C4-2B (cell line): ENCODE data around the gene TRIM15.
"Not testable (repeated sequence)": the region's sequence is repeated elsewhere in the genome, so short reads cannot be mapped to it uniquely, and the experiment has no call there.

Experiments
- H3K27ac ChIP-seq: fragments of 450-650 bp; 2 replicates; pipeline ENCODE4 v1.5.1; 2017
- ZFX ChIP-seq: fragments of 450-650 bp; IDR thresholded peaks from 2 replicates; pipeline ENCODE4 v1.6.1; 2017
- TF ChIP-seq, protein P1 (sequence below): fragments of 450-650 bp; conservative IDR thresholded peaks from 2 replicates; pipeline ENCODE4 v1.5.1; 2017; ENCODE audit warnings: mild to moderate bottlenecking

Gene TRIM15

DNA sequence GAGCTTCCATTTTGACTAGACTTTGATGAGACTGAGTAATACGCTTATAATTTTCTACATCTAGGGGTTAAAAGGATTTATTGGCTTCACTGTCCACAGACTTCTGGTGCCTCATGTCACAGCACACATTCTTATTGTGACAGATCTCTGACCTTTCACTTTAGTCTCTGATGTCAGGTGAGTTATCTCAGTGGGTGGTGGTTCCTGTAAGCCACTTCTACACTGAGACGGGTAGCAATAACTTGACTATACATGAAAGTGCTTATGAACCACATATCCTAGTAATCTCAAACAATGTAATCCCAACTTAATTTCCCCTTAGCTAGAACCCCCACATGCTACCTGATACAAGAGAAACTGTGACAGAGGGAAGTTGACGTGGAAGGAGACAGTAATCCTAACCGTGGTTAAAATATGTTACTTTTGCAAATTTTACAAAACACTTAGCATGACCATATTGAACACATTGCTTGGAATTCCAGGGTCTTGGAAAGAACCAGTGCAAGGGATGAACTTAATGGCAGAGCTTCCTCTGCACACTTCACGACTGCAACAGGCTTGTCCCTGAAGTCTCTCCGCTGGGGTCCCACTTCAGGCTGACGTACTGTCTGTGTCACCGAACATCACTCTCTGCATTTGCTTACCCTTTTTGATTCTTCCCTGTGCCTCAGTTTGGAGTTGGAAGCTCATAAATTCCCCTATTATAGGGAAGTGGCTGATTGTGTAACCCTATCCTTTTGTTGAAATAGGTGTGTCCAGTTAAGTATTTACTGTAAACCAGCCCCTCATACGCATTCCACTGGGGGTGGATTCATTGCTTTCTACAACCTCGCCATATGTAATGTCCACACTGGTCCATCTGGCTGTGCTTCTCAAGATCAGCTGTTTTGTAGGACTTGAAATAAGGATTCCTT, 33.8 kb upstream of the TRIM15 start:
- no peak for TF ChIP-seq ZFX
- TF ChIP-seq, protein P1, sequence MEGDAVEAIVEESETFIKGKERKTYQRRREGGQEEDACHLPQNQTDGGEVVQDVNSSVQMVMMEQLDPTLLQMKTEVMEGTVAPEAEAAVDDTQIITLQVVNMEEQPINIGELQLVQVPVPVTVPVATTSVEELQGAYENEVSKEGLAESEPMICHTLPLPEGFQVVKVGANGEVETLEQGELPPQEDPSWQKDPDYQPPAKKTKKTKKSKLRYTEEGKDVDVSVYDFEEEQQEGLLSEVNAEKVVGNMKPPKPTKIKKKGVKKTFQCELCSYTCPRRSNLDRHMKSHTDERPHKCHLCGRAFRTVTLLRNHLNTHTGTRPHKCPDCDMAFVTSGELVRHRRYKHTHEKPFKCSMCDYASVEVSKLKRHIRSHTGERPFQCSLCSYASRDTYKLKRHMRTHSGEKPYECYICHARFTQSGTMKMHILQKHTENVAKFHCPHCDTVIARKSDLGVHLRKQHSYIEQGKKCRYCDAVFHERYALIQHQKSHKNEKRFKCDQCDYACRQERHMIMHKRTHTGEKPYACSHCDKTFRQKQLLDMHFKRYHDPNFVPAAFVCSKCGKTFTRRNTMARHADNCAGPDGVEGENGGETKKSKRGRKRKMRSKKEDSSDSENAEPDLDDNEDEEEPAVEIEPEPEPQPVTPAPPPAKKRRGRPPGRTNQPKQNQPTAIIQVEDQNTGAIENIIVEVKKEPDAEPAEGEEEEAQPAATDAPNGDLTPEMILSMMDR: no peak
- no peak overlapping the region for H3K27ac ChIP-seq

DNA sequence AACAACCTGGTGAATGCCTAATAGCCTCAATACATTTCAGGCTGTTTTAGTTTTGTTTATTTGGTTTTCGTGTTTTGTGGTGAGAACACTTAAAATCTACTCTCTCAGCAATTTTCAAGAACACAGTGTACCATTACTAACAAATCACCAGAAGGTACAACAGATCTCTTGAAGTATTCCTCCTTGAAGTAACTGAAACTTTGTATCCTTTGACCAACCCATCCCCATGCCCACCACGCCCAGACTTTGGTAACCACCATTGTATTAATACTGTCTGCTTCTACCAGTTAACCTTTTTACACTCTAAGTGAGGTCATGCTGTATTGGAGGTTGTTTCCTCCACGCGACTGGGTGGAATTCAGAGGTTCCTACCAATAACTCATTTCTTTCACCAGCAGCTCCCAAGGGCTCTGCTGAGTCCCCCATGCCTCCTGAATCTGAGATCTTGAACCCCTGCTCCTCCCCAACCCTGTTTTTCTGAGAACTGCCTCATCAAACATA, 33.1 kb upstream of the TRIM15 start:
- TF ChIP-seq ZFX: no peak
- TF ChIP-seq, protein P1: no peak

DNA sequence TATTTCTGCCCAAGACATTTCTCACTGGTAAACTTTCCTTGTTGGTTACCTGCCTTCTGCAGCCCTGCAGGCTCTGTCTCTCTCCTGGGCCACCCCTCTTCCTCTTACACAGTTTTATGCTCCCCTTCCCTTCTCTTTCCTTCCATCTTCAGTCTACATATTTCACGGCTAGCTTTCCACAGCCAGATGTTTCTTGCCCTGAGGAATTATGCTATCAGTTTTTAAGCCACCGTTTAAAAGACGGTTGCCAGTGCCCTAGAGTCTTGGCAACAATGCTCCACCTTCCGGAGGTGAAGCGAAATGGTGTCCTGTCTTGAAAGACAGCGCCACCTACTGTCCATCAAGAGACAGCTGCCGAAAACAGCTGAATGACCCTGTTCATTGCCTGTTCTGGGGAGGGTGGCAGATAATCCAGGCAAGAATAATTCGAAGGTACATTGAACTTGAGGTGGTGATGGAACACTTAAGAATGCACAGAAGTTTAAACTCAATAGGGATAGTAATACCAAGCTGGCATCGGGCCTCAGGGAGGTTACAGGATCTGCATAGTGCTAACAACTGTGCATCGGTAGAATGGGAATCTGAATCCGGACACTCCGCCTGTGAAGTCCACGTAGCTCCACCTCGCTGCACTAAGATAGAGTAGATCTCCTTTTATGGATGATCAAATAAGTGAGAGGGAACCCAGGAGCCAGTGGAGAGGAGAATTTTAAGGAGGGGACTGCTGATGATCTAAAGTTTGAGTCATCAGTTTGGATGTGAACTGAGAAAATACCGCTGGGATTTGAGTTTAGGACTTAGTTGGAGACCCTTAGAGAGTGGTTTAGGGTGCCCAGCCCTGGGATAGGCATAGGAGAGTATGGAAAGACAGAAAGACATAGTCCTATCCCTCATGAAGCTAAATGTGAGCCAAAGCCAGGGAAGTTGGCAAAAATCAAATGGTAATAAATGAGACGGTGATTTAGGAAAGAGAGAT, 32.2 kb upstream of the TRIM15 start:
- no peak overlapping the region for H3K27ac ChIP-seq
- TF ChIP-seq, protein P1: peak; percentile 99
- TF ChIP-seq ZFX: no peak

More for the DNA sequence above, 33.1 kb upstream of the TRIM15 start:
- H3K27ac ChIP-seq: no peak overlapping the region

DNA sequence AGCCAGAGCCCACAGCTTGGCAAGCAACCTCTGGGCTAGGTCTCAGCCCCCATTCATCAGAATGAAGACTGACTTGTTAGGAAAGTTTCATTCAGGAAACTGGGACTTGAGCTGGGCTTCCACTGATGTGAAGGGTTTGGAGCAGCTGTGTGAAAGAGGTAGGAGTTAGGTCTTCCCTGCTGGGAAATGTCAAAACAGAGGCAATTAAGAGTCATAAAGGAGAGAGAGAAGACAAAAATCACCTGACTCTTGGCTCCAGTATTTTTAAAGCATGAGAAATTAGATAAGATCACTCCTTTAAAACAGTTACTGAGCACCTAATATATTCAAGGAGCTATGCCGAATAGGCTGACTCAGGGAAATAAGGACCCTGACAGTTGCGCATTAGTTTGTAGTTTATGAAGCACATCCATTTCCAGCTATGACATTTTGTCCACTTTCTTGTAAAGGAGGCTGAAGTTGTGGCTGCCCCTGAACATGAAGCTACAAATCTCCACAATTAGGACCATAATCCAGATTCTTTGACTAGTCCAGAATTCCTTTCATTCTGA, 31.3 kb upstream of the TRIM15 start:
- no peak for TF ChIP-seq ZFX
- TF ChIP-seq, protein P1: no peak
- no peak overlapping the region for H3K27ac ChIP-seq

DNA sequence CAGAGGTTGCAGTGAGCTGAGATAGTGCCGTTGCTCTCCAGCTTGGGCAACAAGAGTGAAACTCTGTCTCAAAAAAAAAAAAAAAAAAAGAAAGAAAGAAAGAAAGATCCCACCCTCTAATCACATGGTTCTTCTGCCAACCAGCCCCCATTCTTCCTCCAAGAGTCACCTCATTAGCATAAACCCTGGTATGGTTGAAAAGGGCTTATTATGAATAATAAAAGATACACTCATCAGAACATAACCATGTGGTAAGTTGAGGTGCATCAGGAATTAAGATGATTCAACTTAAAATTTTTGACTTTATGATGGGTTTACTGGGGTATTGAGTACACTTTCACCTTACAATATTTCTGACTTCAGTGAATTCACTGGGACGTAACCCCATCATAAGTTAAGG, 28.2 kb upstream of the TRIM15 start:
- TF ChIP-seq ZFX: no peak
- H3K27ac ChIP-seq: no peak overlapping the region

DNA sequence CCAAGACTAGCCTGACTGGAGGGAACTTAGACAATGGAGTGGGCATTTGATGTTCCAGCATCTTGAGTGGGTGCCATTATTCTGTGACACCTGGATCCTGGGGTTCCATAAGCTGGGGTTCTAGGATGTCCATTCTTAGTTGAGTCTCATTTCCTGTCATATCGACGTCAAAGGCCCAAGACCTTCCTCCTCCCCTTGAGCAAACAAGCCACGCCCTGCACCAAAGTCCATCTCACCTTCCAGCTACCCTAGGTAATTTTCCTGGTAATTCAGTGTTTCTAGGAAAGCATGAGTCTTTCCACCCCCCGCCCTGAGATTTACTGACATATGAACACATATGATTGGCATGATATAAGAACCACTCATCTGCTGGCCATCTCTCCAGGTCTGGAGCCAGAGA, 27.6 kb upstream of the TRIM15 start, which contains the start of gene TRIM40:
Gene TRIM40, plus strand, starts transcription at position 384 of the 400 bp plus-strand sequence. CDS start 897 bp downstream, outside the sequence.
- TF ChIP-seq, protein P1: no peak
- no peak for TF ChIP-seq ZFX
- H3K27ac ChIP-seq: no peak within 1 kb of the TSS

DNA sequence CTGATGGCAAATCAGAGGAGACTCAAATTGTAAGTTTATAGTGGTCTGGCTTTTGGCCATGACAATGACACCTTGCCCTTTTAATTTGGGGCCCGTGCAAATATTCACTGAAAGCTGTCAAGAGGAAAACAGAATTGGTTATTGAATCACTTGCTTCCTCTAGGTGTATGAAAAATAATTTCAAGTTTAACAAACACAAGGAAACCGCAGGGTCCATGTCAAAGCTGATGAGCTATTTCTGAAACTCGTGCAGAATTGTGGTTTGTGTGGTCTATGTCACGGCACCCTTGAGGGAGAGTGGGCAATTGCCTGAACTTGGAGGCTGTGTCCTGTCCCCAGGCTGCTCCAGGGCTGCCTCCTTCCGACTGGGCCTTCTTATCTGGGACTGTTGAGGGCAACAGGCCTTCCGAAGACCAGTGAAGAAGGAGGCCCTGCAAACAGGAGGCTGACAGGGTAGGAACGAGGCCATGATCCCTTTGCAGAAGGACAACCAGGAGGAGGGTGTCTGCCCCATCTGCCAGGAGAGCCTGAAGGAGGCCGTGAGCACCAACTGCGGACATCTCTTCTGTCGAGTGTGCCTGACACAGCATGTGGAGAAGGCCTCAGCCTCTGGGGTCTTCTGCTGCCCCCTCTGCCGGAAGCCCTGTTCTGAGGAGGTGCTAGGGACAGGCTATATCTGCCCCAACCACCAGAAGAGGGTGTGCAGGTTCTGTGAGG, 26.6 kb upstream of the TRIM15 start:
- H3K27ac ChIP-seq: no peak overlapping the region
- TF ChIP-seq ZFX: no peak
- TF ChIP-seq, protein P1: no peak

DNA sequence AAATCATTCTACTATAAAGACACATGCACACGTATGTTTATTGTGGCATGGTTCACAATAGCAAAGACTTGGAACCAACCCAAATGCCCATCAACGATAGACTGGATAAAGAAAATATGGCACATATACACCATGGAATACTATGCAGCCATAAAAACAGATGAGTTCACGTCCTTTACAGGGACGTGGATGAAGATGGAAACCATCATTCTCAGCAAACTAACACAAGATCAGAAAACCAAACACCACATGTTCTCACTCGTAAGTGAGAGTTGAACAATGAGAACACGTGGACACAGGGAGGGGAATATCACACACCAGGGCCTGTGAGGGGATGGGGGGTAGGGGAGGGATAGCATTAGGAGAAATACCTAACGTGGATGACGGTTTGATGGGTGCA, 23.1 kb upstream of the TRIM15 start:
- H3K27ac ChIP-seq: not testable (repeated sequence)
